A673 (cell line): Measurements from ENCODE around the gene RPL14.

Experiments
- EZH2 ChIP-seq: fragments of 200-600 bp; sonication (generic); IDR thresholded peaks from 2 replicates; pipeline ENCODE4 v1.6.1; 2017; ENCODE audit warnings: borderline replicate concordance, low read depth, mild to moderate bottlenecking, mixed read lengths, antibody characterized with exemption, low read length; ENCODE audit not compliant: poor library complexity, severe bottlenecking
- TF ChIP-seq, protein P1 (sequence below): fragments of 300-800, 200-600 bp; sonication (generic); conservative IDR thresholded peaks from 2 replicates; pipeline ENCODE4 v1.5.1; 2017; ENCODE audit warnings: low read depth, mild to moderate bottlenecking, antibody characterized with exemption, low read length, moderate library complexity, mixed read lengths

DNA sequence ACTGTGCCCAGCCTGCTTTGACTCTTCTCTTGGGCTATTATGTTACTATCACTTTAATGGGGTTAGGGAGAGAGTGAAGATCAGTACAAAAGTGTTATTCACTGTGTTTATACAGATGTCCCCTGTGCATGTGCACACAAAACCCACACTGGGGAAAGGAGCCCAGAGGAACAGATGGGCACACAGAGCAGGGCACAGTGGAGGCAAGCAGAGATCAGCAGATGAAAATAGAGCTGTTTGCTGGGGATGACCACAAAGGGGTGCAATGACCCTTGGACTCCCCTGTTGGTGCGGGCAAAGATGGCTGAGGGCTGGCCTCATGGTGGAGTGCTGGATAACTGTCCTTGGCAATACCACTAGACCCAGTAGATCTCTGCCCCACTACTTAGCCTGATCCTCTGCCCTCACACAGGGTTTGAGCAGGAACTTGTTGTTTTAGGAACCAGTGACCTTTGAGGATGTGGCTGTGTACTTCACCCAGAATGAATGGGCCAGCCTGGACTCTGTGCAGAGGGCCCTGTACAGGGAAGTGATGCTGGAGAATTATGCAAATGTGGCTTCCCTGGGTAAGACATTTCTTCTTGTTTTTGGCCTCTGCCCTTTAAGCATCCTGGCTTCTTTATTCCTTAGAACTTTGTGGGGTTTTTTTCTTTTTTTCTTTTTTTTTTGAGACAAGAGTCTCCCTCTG lies 54.0 kb downstream of the RPL14 start:
- TF ChIP-seq, protein P1, sequence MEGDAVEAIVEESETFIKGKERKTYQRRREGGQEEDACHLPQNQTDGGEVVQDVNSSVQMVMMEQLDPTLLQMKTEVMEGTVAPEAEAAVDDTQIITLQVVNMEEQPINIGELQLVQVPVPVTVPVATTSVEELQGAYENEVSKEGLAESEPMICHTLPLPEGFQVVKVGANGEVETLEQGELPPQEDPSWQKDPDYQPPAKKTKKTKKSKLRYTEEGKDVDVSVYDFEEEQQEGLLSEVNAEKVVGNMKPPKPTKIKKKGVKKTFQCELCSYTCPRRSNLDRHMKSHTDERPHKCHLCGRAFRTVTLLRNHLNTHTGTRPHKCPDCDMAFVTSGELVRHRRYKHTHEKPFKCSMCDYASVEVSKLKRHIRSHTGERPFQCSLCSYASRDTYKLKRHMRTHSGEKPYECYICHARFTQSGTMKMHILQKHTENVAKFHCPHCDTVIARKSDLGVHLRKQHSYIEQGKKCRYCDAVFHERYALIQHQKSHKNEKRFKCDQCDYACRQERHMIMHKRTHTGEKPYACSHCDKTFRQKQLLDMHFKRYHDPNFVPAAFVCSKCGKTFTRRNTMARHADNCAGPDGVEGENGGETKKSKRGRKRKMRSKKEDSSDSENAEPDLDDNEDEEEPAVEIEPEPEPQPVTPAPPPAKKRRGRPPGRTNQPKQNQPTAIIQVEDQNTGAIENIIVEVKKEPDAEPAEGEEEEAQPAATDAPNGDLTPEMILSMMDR = no peak
- TF ChIP-seq EZH2 = no peak
